ENCODE measurements around the gene UBE2I.
"Not testable (repeated sequence)": the region's sequence is repeated elsewhere in the genome, so short reads cannot be mapped to it uniquely, and the experiment has no call there.

The UBE2I gene

DNA sequence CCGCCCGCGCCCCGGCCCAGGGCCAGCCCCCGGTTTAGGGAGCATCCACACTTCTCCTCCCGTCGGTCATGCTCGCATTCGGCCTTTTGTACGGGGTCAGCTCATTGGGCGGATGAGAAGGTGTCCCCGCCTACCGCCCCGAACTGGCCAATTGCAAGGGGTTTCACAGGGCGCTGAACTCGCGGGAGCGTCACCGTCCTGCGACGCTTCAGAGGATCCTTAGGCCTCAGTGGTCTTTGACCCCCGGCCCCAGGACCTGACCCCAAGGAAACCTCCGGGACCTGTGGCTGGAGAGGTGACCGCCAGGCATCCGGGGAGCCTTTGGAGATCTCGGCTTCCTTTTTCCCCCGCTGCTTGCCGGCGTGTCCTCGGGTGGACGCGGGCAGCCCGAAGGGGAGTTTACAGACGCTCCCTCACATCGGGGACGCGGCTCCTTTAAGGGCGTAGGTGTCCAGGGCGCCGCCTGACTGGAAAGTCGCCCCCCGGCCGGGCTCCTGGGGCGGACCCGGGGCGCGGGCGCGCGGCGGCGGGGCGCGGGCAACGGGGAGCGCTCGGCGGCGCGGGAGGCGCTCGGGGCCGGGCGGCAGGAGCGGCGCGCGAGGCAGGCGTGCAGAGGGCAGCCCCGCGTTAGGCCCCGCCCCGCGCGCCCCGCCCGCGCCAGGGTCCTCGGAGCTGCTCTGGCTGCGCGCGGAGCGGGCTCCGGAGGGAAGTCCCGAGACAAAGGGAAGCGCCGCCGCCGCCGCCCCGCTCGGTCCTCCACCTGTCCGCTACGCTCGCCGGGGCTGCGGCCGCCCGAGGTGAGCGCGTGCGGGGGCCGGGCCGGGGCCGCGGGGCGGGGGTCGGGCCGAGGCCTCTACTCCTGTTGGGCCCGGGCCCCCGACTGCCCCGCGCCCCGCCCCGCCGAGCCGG is at the start of gene UBE2I:
UBE2I (plus strand) TSS at position 660 of the 909 bp plus-strand sequence. CDS start 4,395 bp downstream, outside the sequence.
- peak within 1 kb of the TSS; percentile 46 to 86 (median 80) for H3K4me3 ChIP-seq
- H3K27ac ChIP-seq = peak within 1 kb of the TSS; percentile 90 to 100 (median 100)

DNA sequence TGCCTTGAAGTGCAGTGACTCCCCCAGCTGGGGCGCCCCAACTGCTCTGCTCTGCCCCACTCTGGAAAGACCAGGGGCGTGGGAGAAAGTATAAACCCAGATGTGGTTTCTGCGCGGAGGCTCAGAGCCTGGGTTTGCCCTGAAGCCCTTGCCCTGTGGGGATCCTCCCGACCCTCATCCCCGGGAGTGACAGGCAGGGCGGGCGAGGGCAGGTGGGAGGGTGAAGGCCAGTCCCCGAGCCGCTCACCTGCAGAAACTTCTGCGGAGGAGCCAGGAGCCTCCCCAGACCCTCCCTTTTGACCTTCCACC is 49.7 kb upstream of the UBE2I start:
- Histone ChIP-seq H3K27ac (no peak overlapping the region), H3K4me3 (no peak overlapping the region)

DNA sequence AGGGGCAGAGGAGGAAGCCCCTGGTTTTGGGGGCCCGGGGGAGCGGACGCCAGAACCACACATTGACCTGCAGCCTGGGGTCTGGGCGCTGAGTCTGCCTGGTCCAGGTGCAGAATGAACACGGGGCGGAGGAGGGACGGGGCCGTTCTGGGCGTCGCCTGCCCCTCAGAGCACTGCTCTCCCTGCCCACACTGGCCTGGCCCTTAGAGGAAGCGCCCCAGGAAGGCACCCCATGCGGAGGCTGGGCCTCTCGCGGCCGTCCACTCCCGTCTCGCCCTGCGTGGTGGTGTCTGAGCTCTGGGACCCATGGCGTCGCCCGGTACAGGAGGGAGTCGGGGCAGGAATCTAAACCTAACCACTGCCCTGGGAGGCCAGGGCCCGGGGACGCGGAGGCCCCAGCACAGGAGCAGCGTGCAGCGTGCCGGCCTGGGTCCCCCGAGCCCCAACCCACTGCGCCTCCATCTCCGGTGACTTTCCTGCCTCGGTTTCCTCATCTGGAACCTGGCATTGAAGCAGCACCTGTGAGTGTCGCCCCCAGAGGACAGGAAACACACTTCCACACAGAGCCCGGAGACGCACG is 49.2 kb upstream of the UBE2I start:
- H3K27ac ChIP-seq = no peak overlapping the region
- H3K4me3 ChIP-seq = no peak overlapping the region

- Histone ChIP-seq H3K27ac (no peak overlapping the region), H3K4me3 (no peak overlapping the region)
These were observed 48.1 kb upstream of the UBE2I start for GRCh38 chr16:1261131-1261892.

DNA sequence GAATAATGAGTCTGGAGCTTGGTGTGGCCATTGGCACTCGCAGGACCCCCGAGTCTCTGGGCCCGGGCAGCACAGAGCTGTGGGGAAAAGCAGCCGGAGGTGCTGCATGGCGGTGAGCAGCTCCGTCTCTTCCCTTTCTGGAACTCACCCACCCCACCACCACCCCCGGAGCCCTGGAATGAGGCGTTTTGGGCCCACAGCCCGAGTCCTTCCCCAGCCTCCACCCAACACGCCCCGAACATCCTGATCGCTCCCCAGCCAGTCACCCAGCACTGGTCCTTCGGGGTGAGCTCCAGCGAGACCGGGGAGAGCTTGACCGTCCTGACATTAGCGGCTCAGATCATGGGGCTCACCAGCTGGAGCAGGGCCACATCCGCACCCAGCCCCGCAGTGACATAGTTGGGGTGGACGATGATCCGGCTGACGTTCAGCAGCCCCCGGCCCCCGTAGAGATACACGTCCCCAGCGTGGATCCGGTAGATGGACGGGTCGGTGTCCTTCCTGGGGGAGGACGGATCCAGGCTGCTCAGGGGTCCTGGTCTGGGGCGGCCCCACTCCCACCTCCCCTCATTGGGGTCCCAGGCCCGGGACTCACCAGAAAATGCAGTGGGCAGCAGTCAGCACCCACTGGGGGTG is 47.1 kb upstream of the UBE2I start:
- H3K4me3 ChIP-seq = no peak overlapping the region
- H3K27ac ChIP-seq = no peak overlapping the region

DNA sequence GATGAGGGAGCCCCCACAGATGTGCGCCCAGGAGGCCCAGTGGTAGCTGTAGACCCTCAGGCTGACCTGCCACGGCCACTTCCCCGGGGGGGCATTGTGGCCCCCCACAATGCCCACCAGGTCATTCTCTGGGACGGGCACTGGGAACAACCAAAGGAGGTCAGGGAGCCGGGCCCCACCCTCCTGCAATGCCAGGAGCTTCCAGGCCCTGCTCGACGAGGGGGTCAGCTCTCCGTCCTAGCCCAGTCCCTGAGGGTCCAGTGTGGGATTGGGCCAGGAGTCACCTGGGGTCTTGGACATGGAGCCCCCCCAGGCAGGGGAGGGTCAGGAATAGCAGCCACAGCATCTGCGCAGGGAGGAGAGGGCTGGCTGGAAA is 46.6 kb upstream of the UBE2I start:
- Histone ChIP-seq H3K4me3 (no peak overlapping the region), H3K27ac (no peak overlapping the region)

DNA sequence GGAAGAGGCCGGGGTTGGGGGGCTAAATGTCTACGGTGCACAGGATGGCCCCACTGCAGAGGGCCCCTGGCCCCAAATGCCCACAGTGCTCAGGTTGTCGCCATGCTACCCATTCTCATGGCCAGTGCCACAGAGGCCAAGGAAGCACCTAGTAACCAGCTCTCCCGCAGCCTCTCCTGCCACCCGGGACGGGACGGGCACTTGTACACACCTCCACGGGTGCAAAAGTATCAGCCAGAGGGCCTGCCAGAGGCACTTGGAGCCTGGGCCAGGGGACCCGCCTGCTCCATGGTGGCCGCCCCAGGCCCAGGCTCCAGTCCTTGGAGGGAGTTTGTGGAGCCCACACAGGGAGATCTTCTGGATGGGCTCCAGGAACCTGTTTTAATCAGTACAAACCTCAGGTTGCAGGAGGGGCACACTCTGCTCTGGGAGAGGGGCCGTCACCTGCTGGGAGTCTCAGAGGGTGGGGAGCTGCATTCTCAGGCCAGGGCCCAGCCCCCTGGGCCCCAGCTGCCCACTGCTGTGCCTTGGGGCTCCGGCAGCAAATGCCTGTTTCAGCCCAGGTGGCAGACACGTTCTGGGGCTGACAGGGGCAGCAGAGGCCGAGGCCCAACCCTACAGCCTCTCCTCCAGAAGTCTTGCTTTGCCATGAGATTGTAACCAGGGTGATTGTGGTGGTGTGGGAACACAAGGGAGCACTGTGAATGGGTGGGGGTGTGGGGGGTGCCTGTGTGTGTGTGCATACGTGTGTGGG is 45.7 kb upstream of the UBE2I start:
- H3K4me3 ChIP-seq = no peak overlapping the region
- no peak overlapping the region for H3K27ac ChIP-seq

DNA sequence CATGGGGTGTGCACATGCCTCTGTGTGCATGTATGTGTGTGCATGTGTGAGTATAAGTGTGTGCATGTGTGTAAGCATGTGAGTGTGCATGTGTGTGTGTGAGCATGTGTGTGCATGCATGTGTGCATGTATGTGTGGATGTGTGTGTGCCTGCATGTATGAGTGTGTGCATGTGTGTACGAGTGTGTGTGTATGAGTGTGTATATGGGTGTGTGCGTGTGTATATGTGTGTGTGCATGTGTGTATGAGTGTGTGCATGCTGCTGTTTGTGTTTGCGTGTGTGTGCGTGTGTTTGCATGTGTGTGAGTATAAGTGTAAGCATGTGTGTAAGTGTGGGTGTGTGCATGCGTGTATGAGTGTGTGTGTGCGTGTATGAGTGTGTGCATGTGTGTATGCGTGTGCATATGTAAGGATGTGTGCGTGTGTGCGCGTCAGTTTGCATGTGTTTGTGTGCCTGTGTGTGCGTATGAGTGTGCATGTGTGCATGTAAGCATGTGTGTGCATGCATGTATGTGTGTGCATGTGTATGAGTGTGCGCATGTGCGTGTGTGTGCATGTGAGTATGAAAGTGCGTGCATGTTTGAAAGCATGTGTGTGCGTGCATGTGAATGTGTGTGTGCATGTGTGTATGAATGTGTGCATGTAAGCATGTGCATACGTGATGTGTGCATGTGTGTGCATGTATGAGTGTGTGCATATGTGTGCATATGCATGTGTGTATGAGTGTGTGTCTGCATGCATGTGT is 44.9 kb upstream of the UBE2I start:
- H3K4me3 ChIP-seq = no peak overlapping the region
- H3K27ac ChIP-seq = no peak overlapping the region

GRCh38 chr16:1265090-1265630 is 44.3 kb upstream of the UBE2I start:
- Histone ChIP-seq H3K27ac (no peak overlapping the region), H3K4me3 (no peak overlapping the region)

DNA sequence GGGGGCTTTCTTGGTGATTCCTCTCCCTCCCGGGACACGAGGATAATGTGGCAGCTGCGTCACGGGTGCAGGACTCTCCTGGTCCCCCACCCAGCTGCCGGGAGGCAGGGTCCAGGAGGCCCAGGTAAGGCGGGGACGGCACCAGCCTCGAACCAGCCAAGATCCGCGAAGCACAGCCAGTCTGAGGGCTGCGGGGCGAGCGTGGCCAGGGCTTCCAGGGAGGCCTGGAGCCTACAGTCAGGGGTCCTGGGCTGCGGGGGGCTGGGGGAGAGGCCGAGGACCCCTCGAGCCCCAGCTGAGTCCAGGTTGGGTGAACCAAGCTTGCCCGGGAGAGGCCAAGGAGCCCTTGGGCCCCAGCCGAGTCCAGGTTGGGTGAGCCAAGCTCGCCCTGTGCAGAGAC is 43.6 kb upstream of the UBE2I start:
- Histone ChIP-seq H3K27ac (no peak overlapping the region), H3K4me3 (no peak overlapping the region)

DNA sequence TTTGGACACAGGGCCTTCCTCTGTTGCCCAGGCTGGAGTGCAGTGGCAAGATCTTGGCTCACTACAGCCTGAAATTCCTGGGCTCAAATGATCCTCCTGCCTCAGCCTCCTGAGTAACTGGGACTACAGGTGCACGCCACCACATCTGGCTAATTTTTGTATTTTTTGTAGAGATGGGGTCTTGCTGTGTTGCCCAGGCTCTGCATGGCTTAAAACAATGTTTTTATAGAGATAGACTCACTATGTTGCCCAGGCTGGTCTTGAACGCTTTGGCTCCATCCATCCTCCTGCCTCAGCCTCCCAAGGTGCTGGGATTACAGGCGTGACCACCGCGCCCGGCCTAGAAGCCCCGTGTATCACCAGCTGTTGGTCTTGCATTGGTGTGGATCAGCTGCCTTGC is 40.0 kb upstream of the UBE2I start:
- not testable (repeated sequence) for H3K4me3 ChIP-seq, H3K27ac ChIP-seq

GRCh38 chr16:1271380-1271723 is 38.1 kb upstream of the UBE2I start:
- H3K27ac ChIP-seq = no peak overlapping the region
- H3K4me3 ChIP-seq = no peak overlapping the region

DNA sequence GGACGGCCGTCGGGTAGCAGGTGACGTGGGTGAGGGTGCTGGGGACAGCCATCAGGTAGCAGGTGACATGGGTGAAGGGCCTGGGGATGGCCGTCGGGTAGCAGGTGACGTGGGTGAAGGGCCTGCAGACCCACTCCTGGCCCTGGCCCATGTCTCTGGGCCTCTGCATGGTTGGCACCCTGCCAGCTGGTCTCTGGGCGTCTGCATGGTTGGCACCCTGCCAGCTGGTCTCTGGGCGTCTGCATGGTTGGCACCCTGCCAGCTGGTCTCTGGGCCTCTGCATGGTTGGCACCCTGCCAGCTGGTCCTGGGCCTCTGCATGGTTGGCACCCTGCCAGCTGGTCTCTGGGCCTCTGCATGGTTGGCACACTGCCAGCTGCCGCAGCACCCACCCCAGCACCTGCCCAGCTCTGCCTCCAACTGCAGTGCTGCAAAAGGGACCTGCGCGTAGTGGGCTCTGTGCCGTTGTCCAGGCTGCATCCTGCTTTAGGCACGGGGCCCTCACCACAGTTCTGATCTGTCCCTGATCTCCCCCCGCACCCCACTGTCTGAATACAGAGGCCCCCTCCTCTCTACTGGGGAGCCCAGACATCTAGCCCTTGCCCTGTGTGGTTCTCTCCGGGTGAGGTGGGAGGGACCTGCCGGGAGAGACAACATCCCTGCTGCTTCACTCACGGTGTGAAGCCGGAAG is 37.6 kb upstream of the UBE2I start:
- not testable (repeated sequence) for H3K27ac ChIP-seq, H3K4me3 ChIP-seq

DNA sequence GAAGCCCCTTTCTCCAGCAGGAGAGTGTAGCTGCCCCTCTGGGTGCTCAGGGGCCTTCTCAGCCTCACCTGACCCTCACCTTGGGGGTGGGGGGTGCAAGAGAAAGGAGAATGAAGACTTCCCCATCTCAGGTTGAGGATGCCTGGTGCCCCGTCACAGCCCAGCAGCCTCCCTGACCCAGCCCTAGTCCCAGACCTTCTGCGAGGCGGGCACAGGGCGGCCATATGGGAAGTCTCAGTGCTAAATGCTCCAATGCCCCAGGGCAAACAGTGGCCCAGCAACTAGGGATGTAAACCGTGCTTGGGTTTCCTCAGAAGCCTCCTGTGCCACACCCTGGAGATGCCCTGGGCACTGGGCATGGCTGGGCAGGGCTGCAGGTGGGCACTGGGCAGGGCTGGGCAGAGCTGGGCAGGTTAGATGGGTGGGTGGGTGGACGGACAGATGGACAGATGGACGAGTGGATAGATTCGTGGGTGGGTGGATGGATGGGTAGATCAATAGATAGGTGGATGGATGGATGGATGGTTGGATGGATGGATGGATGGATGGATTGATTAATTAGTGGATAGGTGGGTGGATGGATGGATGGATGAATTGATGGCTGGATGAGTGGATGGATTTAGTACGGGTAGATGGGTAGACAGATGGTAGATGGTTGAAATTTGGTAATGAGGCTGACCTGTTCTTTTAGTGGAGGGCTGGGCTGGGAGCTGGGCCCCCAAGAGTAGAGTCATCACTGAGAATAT is 36.8 kb upstream of the UBE2I start:
- H3K27ac ChIP-seq = no peak overlapping the region
- no peak overlapping the region for H3K4me3 ChIP-seq

DNA sequence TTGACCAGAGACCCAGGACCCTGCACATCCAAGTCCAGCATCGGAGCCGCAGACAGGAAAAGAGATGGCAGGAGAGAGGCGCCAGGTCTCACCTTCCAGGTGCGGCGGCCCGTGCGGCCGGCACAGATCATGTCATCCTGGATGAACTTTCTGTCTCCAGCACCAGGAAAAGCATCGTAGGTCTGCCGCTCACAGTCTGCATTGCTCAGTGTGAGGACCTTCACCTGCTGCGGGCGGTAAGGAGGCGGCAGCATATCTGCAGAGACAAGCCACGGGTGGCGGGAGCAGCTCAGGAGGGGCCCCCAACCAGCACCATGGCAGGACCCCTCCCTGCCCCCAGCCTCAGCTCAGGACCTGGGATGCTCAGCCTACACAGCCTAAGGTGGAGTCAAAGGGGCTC is 35.6 kb upstream of the UBE2I start:
- no peak overlapping the region for H3K27ac ChIP-seq

GRCh38 chr16:1274767-1275166 is 34.7 kb upstream of the UBE2I start:
- no peak overlapping the region for H3K27ac ChIP-seq
- H3K4me3 ChIP-seq = no peak overlapping the region

More for the DNA sequence above, 35.6 kb upstream of the UBE2I start:
- H3K4me3 ChIP-seq = no peak overlapping the region

GRCh38 chr16:1275791-1276579 is 33.5 kb upstream of the UBE2I start:
- Histone ChIP-seq H3K27ac (no peak overlapping the region), H3K4me3 (no peak overlapping the region)
